Measurements from ENCODE around the gene OR5D14.

OR5D14 gene

DNA sequence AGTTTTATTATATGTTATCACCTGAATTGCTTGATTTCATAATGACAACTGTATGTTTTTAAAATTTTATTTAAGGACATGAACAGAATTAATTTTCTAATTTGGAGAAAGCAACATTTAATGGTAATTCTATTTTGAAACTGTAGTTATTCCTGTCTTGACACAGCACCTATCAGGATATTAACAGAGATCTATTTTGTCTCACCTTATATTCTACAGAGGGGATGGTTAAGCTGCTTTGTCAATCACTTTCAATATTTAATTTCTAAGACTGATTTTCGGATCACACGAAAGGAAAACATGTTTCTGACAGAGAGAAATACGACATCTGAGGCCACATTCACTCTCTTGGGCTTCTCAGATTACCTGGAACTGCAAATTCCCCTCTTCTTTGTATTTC, 43.1 kb downstream of the OR5D14 start, which contains the start of gene OR5D16:
Gene OR5D16 (plus strand): TSS at position 301 of the 400 bp plus-strand sequence. CDS start 0 bp downstream, at position 301.
- Histone ChIP-seq H3K27ac (replicated peaks; ENCODE audit: low read length) (no peak within 1 kb of the TSS), H3K4me1 (ENCODE audit: control insufficient read depth in 2 of 2, insufficient read depth in 1 of 2, low read depth in 1 of 2, low read length in 2 of 2) (no peaks in the 10 kb centered on the region), H2AK5ac (ENCODE audit: low read depth, low read length) (no peak within 1 kb of the TSS), H3K79me1 (ENCODE audit: low read depth, low read length) (no peaks in the 10 kb centered on the region), H4K91ac (ENCODE audit: low read depth, low read length, poor library complexity) (no peak within 1 kb of the TSS), H2BK5ac (ENCODE audit: low read length) (no peak within 1 kb of the TSS), H4K8ac (ENCODE audit: low read depth, low read length) (no peak within 1 kb of the TSS), H2BK12ac (ENCODE audit: low read length) (no peak within 1 kb of the TSS), H3K9me3 (replicated peaks in 1 of 2; ENCODE audit: control insufficient read depth in 2 of 2, insufficient read depth in 1 of 2, low read depth in 1 of 2, low read length in 2 of 2) (peaks cover 0 to 7% of the 10 kb centered on the region in 2 donors), H3K9ac (ENCODE audit: low read depth, low read length, poor library complexity) (no peak within 1 kb of the TSS), H3K27me3 (ENCODE audit: control insufficient read depth in 3 of 3, insufficient read depth in 3 of 3, low read depth in 1 of 3, low read length in 3 of 3) (no peaks in the 10 kb centered on the region), H3K14ac (ENCODE audit: low read length) (no peak within 1 kb of the TSS), H2BK120ac (ENCODE audit: low read depth, low read length) (no peak within 1 kb of the TSS), H3K4ac (ENCODE audit: low read length) (no peak within 1 kb of the TSS), H3K36me3 (replicated peaks in 1 of 2; ENCODE audit: control insufficient read depth in 2 of 2, insufficient read depth in 2 of 2, low read length in 2 of 2) (peaks cover 0 to 1% of the 10 kb centered on the region in 2 donors), H3K4me3 (ENCODE audit: low read length in 2 of 2) (no peak within 1 kb of the TSS), H3K23ac (ENCODE audit: low read depth, low read length, poor library complexity) (no peak within 1 kb of the TSS), H2BK15ac (ENCODE audit: low read length) (no peak within 1 kb of the TSS), H3K4me2 (ENCODE audit: insufficient read depth, low read length, poor library complexity, severe bottlenecking) (no peak within 1 kb of the TSS), H2AFZ (ENCODE audit: low read length) (no peak within 1 kb of the TSS), H3K18ac (ENCODE audit: low read length) (no peak within 1 kb of the TSS)
- DNase-seq (ENCODE audit: low spot score), result no peak
- no CpG with 5 or more reads among the region's 3 CpGs for WGBS, 2 donors (ENCODE audit: extremely low coverage in 2 of 2, insufficient read length in 2 of 2, insufficient replicate concordance in 1 of 2)

All from neuronal stem cell (in vitro differentiated cells).